Omental fat pad (tissue), 4 donors: ENCODE measurements around the gene CELF4. TPM values are rescaled to one million over a fixed set of nuclear protein-coding genes. Genes with fewer than 3 reads are reported as not detected.

Source experiments
- ATAC-seq: fragments of 150-250 bp; one replicate; pipeline ENCODE4 v1.9.1; 2016; ENCODE audit warnings: mild to moderate bottlenecking, moderate library complexity; ENCODE audit not compliant: low FRiP score
- DNase-seq: peaks from one replicate; pipeline ENCODE4 v3.0.0-alpha.2; 2019; ENCODE audit warnings: low spot score
- total RNA-seq, 4 donors: library from RNA; depleted of rRNA; stranded (reverse); fragments of >200 nt; gene quantifications; one replicate each; pipeline ENCODE4 v1.1.0, GENCODE V29; 2016
- TF ChIP-seq, protein P1 (sequence below), 3 donors: fragments of 450-650 bp; IDR thresholded peaks; one replicate each; pipeline ENCODE4 v1.5.1; 2016 to 2017; ENCODE audit warnings: antibody characterized with exemption in 3 of 3, mild to moderate bottlenecking in 3 of 3, moderate library complexity in 2 of 3

CELF4 gene
- total RNA-seq, 4 donors from 2014 or later = 0.37 to 0.47 TPM; not detected in 2

- no peak for DNase-seq
- TF ChIP-seq, protein P1, sequence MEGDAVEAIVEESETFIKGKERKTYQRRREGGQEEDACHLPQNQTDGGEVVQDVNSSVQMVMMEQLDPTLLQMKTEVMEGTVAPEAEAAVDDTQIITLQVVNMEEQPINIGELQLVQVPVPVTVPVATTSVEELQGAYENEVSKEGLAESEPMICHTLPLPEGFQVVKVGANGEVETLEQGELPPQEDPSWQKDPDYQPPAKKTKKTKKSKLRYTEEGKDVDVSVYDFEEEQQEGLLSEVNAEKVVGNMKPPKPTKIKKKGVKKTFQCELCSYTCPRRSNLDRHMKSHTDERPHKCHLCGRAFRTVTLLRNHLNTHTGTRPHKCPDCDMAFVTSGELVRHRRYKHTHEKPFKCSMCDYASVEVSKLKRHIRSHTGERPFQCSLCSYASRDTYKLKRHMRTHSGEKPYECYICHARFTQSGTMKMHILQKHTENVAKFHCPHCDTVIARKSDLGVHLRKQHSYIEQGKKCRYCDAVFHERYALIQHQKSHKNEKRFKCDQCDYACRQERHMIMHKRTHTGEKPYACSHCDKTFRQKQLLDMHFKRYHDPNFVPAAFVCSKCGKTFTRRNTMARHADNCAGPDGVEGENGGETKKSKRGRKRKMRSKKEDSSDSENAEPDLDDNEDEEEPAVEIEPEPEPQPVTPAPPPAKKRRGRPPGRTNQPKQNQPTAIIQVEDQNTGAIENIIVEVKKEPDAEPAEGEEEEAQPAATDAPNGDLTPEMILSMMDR (IDR thresholded peaks at IDR 0.05) = no peak
- no peak for ATAC-seq
Observed at GRCh38 chr18:37494406-37494805, 71.2 kb downstream of the CELF4 start.

DNA sequence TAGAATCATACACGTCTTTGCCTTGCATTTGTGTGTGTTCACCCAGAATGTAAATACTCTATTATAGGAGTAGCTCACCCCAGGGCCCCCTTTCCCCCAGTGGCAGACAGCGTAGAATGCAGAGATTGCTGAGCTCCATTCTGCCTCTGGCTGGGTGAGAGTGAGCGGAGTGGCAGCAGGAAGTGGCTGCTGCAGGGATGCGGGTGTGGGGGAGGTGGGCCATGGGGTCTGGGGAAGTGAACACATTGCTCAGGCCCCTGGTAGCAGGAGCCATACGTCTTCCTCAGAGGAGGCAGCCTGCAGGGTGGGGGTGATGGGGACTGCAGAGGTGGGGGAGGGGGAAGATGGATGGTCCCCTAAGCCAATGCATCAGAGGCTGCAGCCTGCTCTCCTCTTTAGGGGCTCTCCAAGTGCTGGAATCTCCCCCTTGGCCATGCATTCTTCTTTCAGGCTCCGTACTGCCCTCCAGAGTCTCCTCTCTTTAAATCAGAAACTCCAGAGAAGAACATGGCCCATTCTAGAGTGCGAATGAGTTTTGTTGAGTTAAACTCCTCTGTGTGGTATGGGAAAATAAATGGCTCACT lies 72.2 kb downstream of the CELF4 start:
- no peak for DNase-seq
- ATAC-seq = no peak
- TF ChIP-seq, protein P1 (IDR thresholded peaks at IDR 0.05) = no peak

DNA sequence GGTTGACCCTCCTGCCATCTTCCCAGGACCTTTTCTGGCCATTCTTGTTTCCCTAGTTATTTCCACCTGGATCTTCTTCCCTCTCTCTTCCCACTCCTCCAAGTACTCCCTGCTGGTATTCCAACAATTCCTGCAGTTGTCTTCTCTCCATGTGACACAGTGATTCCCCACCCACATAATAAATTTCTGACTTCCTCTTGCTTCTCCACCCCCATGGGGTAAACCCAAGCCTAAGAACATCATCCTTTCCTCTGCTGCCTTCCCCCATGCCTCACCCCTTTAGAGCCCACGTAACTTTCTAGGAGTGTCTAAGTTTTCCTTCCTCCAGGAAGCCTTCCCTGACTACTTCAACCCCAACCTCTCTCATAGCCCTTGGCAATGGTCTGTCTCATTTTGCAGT lies 72.6 kb downstream of the CELF4 start:
- no peak for DNase-seq
- no peak for ATAC-seq
- TF ChIP-seq, protein P1 (IDR thresholded peaks at IDR 0.05) = no peak

DNA sequence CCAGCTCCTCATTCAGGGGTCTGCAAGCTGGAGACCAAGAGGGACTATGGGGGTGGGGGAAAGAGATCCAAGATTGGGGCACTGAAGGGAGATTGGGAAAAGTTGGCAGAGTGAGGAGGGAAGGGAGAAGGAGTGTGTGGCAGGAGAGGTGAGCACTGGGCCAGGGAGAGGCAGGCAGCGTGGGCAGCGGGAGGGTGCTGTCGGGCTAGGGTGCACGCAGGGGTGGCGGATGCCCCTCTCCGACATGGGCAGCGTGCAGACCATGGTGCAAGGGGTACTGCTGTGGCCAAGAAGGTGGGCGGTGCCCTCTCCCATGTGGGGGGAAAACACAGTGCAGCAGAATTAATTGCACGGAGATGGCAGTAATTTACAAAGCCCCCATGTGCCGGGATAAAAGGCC lies 74.1 kb downstream of the CELF4 start:
- no peak for DNase-seq
- no peak for ATAC-seq
- TF ChIP-seq, protein P1 (IDR thresholded peaks at IDR 0.05) = no peak

DNA sequence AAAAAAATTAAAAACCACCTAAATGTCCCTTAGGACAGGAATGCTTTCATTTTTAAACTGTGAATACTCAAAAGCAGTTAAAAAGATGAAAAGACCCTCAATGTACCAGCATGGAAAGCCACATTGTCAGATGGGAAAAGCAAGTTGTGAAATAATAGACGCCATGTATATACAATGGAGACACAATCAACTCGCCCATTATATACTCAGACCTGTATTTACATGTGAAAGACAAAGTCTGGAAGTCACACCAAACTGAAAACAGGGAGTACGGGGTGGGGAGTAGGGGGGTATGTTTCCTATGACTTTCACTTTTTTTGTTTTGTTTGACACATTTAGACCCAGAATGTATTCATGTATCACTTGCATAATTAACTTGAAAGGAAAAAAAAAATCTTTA lies 75.6 kb downstream of the CELF4 start:
- TF ChIP-seq, protein P1 (IDR thresholded peaks at IDR 0.05) = no peak
- DNase-seq (no peak), ATAC-seq (no peak)

DNA sequence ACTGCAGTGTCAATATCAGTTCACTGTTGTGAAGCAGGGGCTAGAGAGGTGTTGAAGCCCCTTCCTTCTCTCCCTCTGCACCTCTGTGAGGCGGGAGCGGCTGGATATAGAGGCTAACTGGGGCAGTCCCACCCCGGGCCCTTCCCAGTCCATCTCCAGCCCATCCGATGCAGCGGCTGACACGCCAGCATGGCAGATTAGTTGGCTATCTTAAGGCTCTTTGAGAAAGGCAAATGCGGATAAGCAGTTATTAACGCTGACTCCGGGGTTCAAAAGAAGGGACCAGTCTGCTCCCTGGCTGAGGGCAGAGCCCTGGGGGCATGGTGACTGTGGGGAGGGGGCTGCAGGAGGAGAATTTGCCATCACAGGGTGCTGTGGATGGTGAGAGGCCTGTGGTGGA lies 76.6 kb downstream of the CELF4 start:
- TF ChIP-seq, protein P1 (IDR thresholded peaks at IDR 0.05) = no peak
- no peak for DNase-seq
- no peak for ATAC-seq

GRCh38 chr18:37487400-37487867 lies 78.2 kb downstream of the CELF4 start:
- no peak for ATAC-seq
- TF ChIP-seq, protein P1 (IDR thresholded peaks at IDR 0.05) = no peak
- no peak for DNase-seq
